ENCODE data around the gene TARDBP.
"Not testable (repeated sequence)": the region's sequence is repeated elsewhere in the genome, so short reads cannot be mapped to it uniquely, and the experiment has no call there.

The TARDBP gene

DNA sequence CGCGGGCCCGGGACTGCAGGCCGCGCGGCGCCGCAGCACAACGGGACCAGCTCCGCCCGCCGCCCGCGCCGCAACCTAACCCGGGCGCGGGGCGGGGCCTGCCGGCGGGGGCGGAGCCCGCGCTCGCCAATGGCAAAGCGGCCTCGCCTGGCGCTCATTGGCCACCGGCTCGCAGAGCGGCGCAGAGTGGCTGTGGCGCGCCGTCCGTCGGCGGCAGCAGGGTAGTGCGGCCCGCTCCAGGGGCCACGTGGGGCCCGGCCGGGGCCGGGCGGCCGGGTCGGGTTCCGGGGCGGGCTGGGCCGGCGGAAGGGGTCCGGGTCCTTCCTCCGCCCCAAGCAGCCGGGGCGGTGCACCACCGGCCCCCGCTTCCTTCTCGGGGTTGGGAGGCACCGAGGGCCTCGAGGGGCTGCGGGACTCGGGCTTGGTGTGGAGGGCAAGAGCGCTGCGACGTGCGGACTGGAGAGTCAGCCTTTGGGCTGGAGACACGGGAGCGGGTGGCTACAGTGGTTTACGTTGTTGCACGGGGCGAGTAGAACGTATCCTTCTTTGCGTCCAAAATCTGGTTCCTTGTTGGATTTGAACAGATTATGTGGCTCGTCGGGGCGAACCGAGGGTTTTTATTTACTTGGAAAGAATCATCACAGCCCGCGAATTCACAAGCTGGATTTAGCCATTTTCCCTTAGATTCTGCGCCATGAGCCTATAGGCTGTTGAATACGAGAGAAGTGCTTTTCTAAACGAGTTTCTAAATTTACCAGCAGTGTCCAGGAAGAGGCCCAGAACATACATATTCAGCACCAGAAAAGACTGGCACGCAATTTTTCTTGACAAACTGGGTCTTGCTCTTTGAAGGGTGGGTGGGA lies 47.7 kb downstream of the TARDBP start, which contains the start of gene SRM:
SRM (minus strand) TSS at position 51 of the 863 bp plus-strand sequence. CDS start 75 bp downstream, outside the sequence.
- peak; percentile 76 for DNase-seq (ENCODE audit: low spot score)

DNA sequence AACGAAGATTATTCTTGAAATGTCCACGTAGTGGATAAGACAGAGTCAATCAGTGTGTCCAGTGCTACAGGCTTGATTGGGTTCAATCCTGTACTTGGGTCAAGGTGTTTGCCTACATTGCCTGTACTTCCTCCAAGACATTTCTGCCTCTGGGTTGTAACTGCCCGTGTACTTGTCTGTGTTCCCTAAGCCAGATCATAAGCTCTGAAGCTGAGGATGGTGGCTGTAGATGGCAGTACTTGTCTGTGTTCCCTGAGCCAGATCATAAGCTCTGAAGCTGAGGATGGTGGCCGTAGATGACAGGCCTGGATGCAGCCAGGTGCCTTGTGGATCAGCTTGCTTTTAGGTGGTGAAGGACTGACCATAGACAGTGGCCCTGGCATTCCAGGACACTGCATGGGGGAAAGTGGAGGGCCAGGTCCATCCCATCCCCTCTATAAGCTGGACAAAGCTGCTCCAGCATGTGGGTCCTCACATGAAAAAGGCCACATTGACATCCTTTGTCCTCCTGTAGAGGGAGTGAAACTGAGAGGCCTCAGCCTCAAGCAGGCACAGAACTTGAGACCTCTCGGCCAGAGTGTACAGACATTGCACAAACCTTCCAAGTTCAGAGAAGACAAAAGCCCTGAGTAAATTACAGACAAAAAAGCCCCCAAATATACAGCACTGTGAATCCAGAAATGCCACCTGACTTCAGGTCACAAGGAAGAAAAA lies 49.4 kb downstream of the TARDBP start:
- no peak for DNase-seq (ENCODE audit: low spot score)

DNA sequence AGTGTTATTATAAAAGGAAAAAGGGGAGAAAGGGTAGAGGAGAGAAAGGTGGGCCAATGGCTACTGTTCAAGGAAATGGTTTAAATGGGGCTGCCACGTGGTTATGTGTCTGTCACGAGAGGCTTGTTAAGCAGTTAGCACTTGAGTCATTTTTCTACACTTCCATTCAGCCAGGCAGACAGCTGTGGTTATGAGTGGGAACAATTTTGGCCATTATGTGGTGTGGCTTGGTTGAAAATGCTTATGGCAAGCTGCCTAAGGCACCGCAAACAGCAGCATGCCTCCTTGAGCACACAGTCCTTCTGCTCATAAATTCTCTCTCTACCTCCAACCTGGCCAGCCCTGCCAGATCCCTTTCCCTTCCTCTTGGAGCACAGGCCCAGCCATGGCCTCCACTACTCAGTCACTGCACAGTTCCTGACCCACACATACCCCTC lies 50.5 kb downstream of the TARDBP start:
- DNase-seq (ENCODE audit: low spot score) = no peak

GRCh38 chr1:11063937-11064537 lies 51.6 kb downstream of the TARDBP start:
- DNase-seq (ENCODE audit: low spot score) = not testable (repeated sequence)

GRCh38 chr1:11064942-11065341 lies 52.5 kb downstream of the TARDBP start:
- no peak for DNase-seq (ENCODE audit: low spot score)

DNA sequence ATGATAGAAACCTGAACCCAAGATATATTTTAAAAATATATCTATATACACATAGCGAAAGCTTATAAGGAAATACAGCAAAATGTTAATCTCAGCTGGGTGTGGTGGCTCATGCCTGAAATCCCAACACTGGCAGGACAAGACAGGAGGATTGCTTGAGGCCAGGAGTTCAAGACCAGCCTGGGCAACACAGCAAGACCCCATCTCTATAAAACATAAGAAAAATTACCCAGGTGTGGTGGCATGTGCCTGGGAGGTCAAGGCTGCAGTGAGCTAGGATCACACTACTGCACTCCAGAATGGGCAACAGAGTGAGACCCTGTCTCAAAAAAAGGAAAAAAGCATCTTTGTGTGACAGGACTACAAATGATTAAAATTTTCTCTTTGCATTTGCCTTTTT lies 53.3 kb downstream of the TARDBP start:
- DNase-seq (ENCODE audit: low spot score) = no peak

DNA sequence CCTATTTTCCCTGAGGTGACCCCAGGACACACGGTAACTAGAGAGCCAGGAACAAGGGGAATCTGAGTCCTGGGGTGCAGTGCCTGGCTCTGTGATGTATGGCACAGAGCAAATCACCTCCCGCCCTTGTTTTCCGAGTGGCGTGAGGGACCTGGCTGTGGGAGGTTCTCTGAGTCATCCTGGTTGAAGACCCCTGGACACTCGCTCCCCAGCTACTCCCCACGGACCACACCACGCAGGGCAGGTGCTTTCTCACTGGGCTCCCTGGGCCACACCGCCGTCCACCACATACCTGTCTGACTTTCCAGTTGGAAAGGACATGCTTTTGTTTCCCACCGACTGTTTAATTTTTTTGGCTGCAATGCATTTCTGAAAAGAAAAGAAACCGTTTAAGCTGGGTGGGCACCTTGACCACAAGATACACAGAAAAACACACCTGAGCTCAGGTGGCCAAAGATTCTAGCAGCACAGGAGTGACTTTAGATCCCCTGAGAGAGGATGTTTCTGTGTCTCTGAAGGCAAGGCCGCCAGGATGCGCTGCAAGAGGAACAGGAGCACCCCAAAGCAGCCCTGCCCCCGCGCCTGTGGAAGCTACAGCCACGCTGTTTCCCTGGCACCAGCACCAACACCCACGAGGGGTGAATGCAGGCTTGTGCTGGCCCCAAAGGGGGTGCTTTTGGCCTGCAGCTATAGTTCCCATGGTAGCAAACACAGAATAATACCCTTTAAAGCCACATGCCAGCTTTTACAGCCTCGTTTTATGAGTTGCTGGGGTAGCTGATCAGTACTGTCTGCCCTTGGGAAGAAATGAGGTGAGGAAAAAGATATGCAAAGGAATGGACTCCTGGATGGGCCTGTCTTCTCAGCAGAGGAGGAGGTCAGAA lies 55.5 kb downstream of the TARDBP start:
- DNase-seq (ENCODE audit: low spot score) = no peak

DNA sequence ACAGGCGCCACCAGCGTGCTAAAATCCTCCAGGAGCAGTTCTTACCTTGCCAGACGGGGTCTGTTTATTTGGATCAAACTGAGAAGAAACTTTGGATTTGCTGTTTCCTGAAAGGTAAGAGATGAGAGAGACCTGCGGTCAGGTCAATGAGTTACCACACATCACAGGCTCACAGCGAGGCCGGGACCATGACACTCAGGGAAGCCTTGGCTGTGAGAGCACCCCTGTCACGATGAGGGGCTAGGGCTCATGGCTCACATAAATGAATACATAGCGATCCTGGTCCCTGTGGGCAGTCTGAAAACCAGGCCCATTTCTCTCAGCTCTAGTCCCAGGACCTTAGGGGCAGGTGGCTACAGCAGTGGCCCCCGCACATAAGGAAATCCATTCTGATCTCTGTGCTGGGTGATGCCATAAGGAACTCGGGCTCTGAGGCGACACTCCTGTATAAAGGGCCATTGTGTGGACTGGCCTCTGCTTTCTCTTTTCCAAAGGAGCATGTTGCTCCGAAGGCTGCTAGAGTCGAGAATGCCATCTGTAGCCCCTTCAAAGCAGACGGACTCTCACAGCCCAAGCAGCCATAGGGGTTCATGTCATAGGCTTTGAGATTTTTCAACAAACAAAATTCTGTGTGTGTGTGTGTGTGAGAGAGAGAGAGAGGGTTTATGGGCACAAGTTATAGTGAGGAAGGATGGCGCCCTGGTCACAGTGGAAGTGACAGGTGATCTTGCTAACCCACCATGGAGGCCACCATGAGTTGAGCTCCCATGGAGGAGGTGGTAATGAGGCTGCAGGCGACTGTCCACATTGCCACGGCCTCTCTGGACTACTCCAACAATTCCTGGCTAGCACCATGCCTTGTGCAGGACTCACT lies 56.4 kb downstream of the TARDBP start:
- DNase-seq (ENCODE audit: low spot score) = no peak

GRCh38 chr1:11070876-11071275 lies 58.4 kb downstream of the TARDBP start:
- DNase-seq (ENCODE audit: low spot score) = no peak

DNA sequence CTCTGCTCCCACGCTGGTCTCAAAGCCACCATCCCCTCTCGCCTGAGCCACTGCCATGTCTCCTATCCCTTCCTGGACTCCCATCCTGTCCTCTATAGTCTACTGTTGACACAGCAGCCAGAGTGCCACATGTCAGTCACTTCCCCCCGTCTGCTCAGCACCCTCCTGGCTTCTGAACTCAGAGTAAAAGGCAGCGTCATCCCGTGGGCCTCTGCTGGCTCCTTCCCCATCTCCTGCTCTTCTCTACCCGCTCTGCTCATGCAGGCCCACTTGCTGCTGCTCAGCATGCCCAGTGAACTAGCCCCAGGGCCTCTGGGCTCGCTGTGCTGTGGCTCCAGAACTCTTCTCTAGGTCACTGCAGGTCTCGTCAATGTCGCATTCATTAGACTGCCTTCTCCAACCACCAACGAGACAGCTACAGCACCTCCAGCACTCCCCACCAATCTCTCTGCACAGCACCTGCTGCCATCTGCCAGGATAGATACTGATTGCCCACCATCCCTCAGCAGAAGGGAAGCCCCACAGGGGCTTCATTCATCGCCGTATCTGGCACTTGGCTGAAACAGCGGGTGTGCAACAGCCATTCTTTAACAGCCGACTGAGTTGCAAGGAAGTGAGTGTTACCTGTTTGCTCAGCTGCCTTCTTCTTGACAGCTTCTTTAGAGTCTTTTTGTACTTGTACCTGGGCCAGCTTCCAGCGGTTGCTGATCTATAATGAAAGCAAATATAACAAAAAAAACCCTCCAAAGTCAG lies 59.2 kb downstream of the TARDBP start:
- no peak for DNase-seq (ENCODE audit: low spot score)

DNA sequence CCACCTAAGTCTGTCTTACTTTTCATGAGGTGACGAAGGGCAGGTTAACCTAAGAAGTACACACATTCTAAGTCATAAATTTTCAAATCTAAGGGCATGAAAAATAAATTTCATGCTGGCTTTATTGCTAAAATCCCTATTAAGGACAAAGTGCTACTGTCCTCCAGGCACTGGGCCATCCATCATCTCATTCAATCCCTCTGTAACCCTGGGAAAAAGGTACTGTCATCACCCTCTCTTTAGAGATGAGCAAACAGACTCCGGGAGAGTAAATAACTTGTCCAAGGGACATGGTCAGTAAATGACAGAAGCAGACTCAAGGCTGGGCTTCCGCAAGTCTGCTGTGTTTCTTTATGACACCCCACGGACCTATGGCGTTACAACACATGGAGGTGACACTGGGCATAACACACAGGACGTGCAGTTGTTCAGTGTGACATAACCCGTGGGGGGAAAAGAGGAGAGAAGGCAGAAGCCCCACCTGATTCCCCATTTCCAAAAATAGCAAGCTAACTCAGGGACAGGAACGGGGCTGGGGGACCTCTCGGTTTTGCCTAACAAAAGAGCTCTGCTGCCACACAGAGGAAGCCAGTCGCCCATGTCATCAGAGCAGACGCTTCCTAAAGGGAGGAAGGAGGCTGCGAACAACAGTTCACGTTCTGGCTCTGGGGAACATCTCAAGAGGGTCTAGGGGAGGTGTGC lies 59.9 kb downstream of the TARDBP start:
- no peak for DNase-seq (ENCODE audit: low spot score)

- not testable (repeated sequence) for DNase-seq (ENCODE audit: low spot score)
These were observed 60.9 kb downstream of the TARDBP start for GRCh38 chr1:11073398-11073797.
